Lung (tissue), 12 donors: ENCODE results near the gene OPCML. TPM values are rescaled to one million over a fixed set of nuclear protein-coding genes. Genes with fewer than 3 reads are reported as not detected.

Experiments
- ATAC-seq: fragments of 200-7000 bp; cut with Tn5 transposase; one replicate; pipeline ENCODE4 v1.9.1; 2020; ENCODE audit warnings: moderate number of reproducible peaks; ENCODE audit not compliant: insufficient read depth, low FRiP score
- DNase-seq, 3 donors: peaks; one replicate each; pipeline ENCODE4 v3.0.0-alpha.2; 2013 to 2017
- H3K27ac ChIP-seq, 2 donors: one replicate each; pipeline ENCODE4 v1.5.1; 2013; ENCODE audit warnings: mild to moderate bottlenecking in 2 of 2, moderate library complexity in 2 of 2, control low read depth in 1 of 2, inconsistent platforms in 1 of 2, low read depth in 1 of 2, low read length in 1 of 2
- H3K27me3 ChIP-seq, 3 donors: one replicate each; pipeline ENCODE4 v1.5.1; 2013; ENCODE audit warnings: low read length in 2 of 3; ENCODE audit not compliant: control insufficient read depth in 3 of 3, insufficient read depth in 3 of 3
- H3K36me3 ChIP-seq, 4 donors: one replicate each; pipeline ENCODE4 v1.5.1; 2013; ENCODE audit warnings: low read length in 4 of 4, mild to moderate bottlenecking in 1 of 4, moderate library complexity in 1 of 4; ENCODE audit not compliant: control insufficient read depth in 4 of 4, insufficient read depth in 4 of 4
- H3K4me1 ChIP-seq, 5 donors: one replicate each; pipeline ENCODE4 v1.5.1; 2013; ENCODE audit warnings: low read length in 5 of 5, mild to moderate bottlenecking in 2 of 5, moderate library complexity in 1 of 5; ENCODE audit not compliant: control insufficient read depth in 5 of 5, insufficient read depth in 5 of 5
- H3K4me3 ChIP-seq: one replicate; pipeline ENCODE4 v1.5.1; 2013; ENCODE audit warnings: mild to moderate bottlenecking, control low read depth, moderate library complexity
- H3K9ac ChIP-seq, 2 donors: one replicate each; pipeline ENCODE4 v1.5.1; 2013; ENCODE audit warnings: low read length in 2 of 2, control low read depth in 1 of 2; ENCODE audit not compliant: insufficient read depth in 1 of 2
- H3K9me3 ChIP-seq, 4 donors: one replicate each; pipeline ENCODE4 v1.5.1; 2013; ENCODE audit warnings: low read length in 3 of 4, mild to moderate bottlenecking in 1 of 4, moderate library complexity in 1 of 4; ENCODE audit not compliant: control insufficient read depth in 4 of 4, insufficient read depth in 3 of 4
- CTCF ChIP-seq: IDR thresholded peaks from 2 replicates; pipeline ENCODE4 v1.5.1; 2012; ENCODE audit warnings: mild to moderate bottlenecking; ENCODE audit errors: control extremely low read depth, extremely low read depth
- WGBS, 2 donors: extraction: QIAGEN DNeasy Blood & Tissue Kit; methylation state at CpG; one replicate each; pipeline ENCODE4 v1.1.7; 2013; 5-methylcytosine and 5-hydroxymethylcytosine counted together
- polyA plus RNA-seq, 2 donors: library from polyadenylated mRNA; stranded (reverse); fragments of 200-250 nt; gene quantifications; one replicate each; pipeline ENCODE4 v1.2.1, GENCODE V29; 2013
- total RNA-seq, 2 donors: library from RNA; depleted of rRNA in 1 of 2; stranded (reverse); fragments of >200 nt in 1 of 2; gene quantifications; one replicate each; pipeline ENCODE4 v1.2.1, GENCODE V29; 2014 to 2021
- donor health status: control.
- donor health status: control.
- donor health status: Bipolar disorder and iron deficiency.
- donor health status: healthy.
- donor health status: DM: yes; HTN: yes; CAD: no.

OPCML gene
- total and polyA plus RNA-seq, 4 donors, result 0.49 to 0.74 TPM; not detected in 2

GRCh38 chr11:133269267-133269666 is 263.0 kb downstream of the OPCML start:
- no peak overlapping the region for H3K4me3 ChIP-seq
- no peak for TF ChIP-seq CTCF
- no peak for ATAC-seq
- H3K9ac ChIP-seq, result no peak overlapping the region
- H3K36me3 ChIP-seq, result no peaks in the 10 kb centered on the region
- H3K27me3 ChIP-seq, result peaks cover 0 to 6% (median 3%) of the 10 kb centered on the region in 3 donors
- WGBS, 2 donors, result 84 to 86% methylated on average over 2 of the region's 2 CpGs
- no peaks in the 10 kb centered on the region for H3K4me1 ChIP-seq
- DNase-seq, result no peak
- H3K27ac ChIP-seq, result no peak overlapping the region
- peaks cover 0 to 2% (median 0%) of the 10 kb centered on the region in 4 donors for H3K9me3 ChIP-seq

GRCh38 chr11:133266986-133267385 is 265.3 kb downstream of the OPCML start:
- no peak overlapping the region for H3K27ac ChIP-seq
- peaks cover 0 to 6% (median 5%) of the 10 kb centered on the region in 3 donors for H3K27me3 ChIP-seq
- no peak for TF ChIP-seq CTCF
- peaks cover 0 to 4% (median 0%) of the 10 kb centered on the region in 4 donors for H3K9me3 ChIP-seq
- no peaks in the 10 kb centered on the region for H3K4me1 ChIP-seq
- 54 to 80% methylated on average over 6 of the region's 6 CpGs for WGBS, 2 donors
- no peak overlapping the region for H3K4me3 ChIP-seq
- H3K9ac ChIP-seq, result no peak overlapping the region
- H3K36me3 ChIP-seq, result no peaks in the 10 kb centered on the region
- ATAC-seq, result no peak
- peak in 2 of 3 donors; percentile 31 to 55 for DNase-seq

GRCh38 chr11:133265530-133266035 is 266.7 kb downstream of the OPCML start:
- H3K9me3 ChIP-seq, result peaks cover 0 to 4% (median 0%) of the 10 kb centered on the region in 4 donors
- H3K36me3 ChIP-seq, result no peaks in the 10 kb centered on the region
- peaks cover 0 to 6% (median 2%) of the 10 kb centered on the region in 3 donors for H3K27me3 ChIP-seq
- DNase-seq, result no peak
- 61 to 67% methylated on average over 11 of the region's 11 CpGs for WGBS, 2 donors
- no peak for TF ChIP-seq CTCF
- no peak for ATAC-seq
- no peaks in the 10 kb centered on the region for H3K4me1 ChIP-seq
- H3K4me3 ChIP-seq, result no peak overlapping the region
- H3K9ac ChIP-seq, result no peak overlapping the region
- H3K27ac ChIP-seq, result no peak overlapping the region

- WGBS, 2 donors, result 52 to 67% methylated on average over 2 of the region's 2 CpGs
- peak in 2 of 3 donors; percentile 3 to 43 for DNase-seq
These were observed 269.0 kb downstream of the OPCML start for GRCh38 chr11:133263332-133263731.

More at GRCh38 chr11:133263332-133263731, 269.0 kb downstream of the OPCML start:
- H3K27ac ChIP-seq, result no peak overlapping the region
- H3K4me3 ChIP-seq, result no peak overlapping the region
- no peaks in the 10 kb centered on the region for H3K4me1 ChIP-seq
- TF ChIP-seq CTCF, result no peak
- peaks cover 0 to 2% (median 0%) of the 10 kb centered on the region in 3 donors for H3K27me3 ChIP-seq
- no peaks in the 10 kb centered on the region for H3K36me3 ChIP-seq
- H3K9ac ChIP-seq, result no peak overlapping the region
- peak; percentile 49 for ATAC-seq
- H3K9me3 ChIP-seq, result peaks cover 0 to 4% (median 0%) of the 10 kb centered on the region in 4 donors
